B cell (primary cell): ENCODE data around the gene NMT1. TPM values are rescaled to one million over a fixed set of nuclear protein-coding genes. Genes with fewer than 3 reads are reported as not detected.

Source experiments
- ATAC-seq: fragments of 200-7000 bp; cut with Tn5 transposase; one replicate; pipeline ENCODE4 v1.10.0; 2021; ENCODE audit warnings: low read depth, mild to moderate bottlenecking, moderate number of reproducible peaks, moderate library complexity
- CTCF ChIA-PET: fragments of 350-600 bp; sonication (Branson Sonifier 250); formaldehyde crosslinking; loops from one replicate; lab custom pipeline; 2021; ENCODE audit warnings: antibody characterized with exemption, inconsistent platforms; lab: Charles Lee
- POLR2A ChIA-PET: fragments of 350-600 bp; sonication (Branson Sonifier 250); formaldehyde crosslinking; loops from one replicate; lab custom pipeline; 2021; ENCODE audit warnings: antibody characterized with exemption; lab: Charles Lee
- DNase-seq: peaks from one replicate; pipeline ENCODE4 v3.0.0; 2013
- H2AFZ ChIP-seq: 2 replicates; pipeline ENCODE4 v1.6.1; 2012; ENCODE audit warnings: mild to moderate bottlenecking, low read depth, low read length; ENCODE audit not compliant: insufficient read depth, poor library complexity, severe bottlenecking
- H3K27ac ChIP-seq, 2 donors: 1 replicate in 1 of 2; 2 replicates in 1 of 2; pipeline ENCODE4 v1.5.1; 2012 to 2013; ENCODE audit warnings: low read length in 2 of 2, mild to moderate bottlenecking in 2 of 2, moderate library complexity in 1 of 2
- H3K27me3 ChIP-seq, 4 experiments: fragments of 200-600 bp in 1 of 4; sonication (generic) in 1 of 4; replicated peaks in 1 of 4; 1 replicate in 2 of 4; 2 replicates in 2 of 4; pipeline versions ENCODE4 v1.6.1 to v1.7.0; 2013 to 2016; ENCODE audit warnings: low read length in 3 of 4, mild to moderate bottlenecking in 2 of 4, mixed read lengths in 1 of 4, moderate library complexity in 1 of 4; ENCODE audit not compliant: insufficient read depth in 4 of 4, control insufficient read depth in 3 of 4; ENCODE audit errors: control extremely low read depth in 1 of 4
- H3K36me3 ChIP-seq, 2 experiments: replicated peaks in 1 of 2; 1 replicate in 1 of 2; 2 replicates in 1 of 2; pipeline versions ENCODE4 v1.6.1 to v1.7.1; 2013; ENCODE audit warnings: low read length in 1 of 2; ENCODE audit not compliant: insufficient read depth in 2 of 2, control insufficient read depth in 1 of 2; ENCODE audit errors: control extremely low read depth in 1 of 2, extremely low read depth in 1 of 2
- H3K4me1 ChIP-seq, 2 donors: fragments of 200-600 bp in 1 of 2; sonication (generic) in 1 of 2; 1 replicate in 1 of 2; 2 replicates in 1 of 2; pipeline versions ENCODE4 v1.5.1 to v1.6.1; 2013 to 2017; ENCODE audit warnings: low read length in 2 of 2; ENCODE audit not compliant: control insufficient read depth in 2 of 2, insufficient read depth in 2 of 2
- H3K4me2 ChIP-seq: replicated peaks from 2 replicates; pipeline ENCODE3; 2012; ENCODE audit warnings: mild to moderate bottlenecking, low read depth, low read length; ENCODE audit not compliant: poor library complexity, severe bottlenecking
- H3K4me3 ChIP-seq, 5 experiments: fragments of 200-600 bp in 1 of 5; sonication (generic) in 1 of 5; 1 replicate in 3 of 5; 2 replicates in 2 of 5; pipeline versions ENCODE4 v1.5.1 to v1.7.0; 2011 to 2016; ENCODE audit warnings: low read length in 4 of 5, mild to moderate bottlenecking in 4 of 5, low read depth in 2 of 5, control low read depth in 1 of 5, moderate library complexity in 1 of 5; ENCODE audit not compliant: insufficient read depth in 1 of 5; ENCODE audit errors: control extremely low read depth in 1 of 5, extremely low read depth in 1 of 5
- H3K79me2 ChIP-seq: fragments of 200-600 bp; sonication (generic); one replicate; pipeline ENCODE4 v1.6.0; 2016; ENCODE audit warnings: low read length; ENCODE audit not compliant: control insufficient read depth, insufficient read depth
- H3K9ac ChIP-seq: fragments of 200-600 bp; sonication (generic); 2 replicates; pipeline ENCODE4 v1.6.1; 2017; ENCODE audit warnings: mild to moderate bottlenecking, low read length, moderate library complexity
- H3K9me3 ChIP-seq, 3 donors: one replicate each; pipeline versions ENCODE4 v1.6.1 to v1.7.1; 2013; ENCODE audit warnings: low read length in 2 of 3; ENCODE audit not compliant: control insufficient read depth in 2 of 3, insufficient read depth in 1 of 3; ENCODE audit errors: control extremely low read depth in 1 of 3
- H4K20me1 ChIP-seq: 2 replicates; pipeline ENCODE4 v1.6.0; 2012; ENCODE audit warnings: mild to moderate bottlenecking, low read length; ENCODE audit not compliant: insufficient read depth, control insufficient read depth, poor library complexity, severe bottlenecking
- H3K27ac Mint-ChIP-seq: one replicate; pipeline ENCODE4 v1.8.0; 2021; ENCODE audit warnings: mixed read lengths
- H3K27me3 Mint-ChIP-seq: one replicate; pipeline ENCODE4 v1.8.0; 2021; ENCODE audit warnings: mixed read lengths
- H3K4me1 Mint-ChIP-seq: one replicate; pipeline ENCODE4 v1.8.0; 2021; ENCODE audit warnings: mixed read lengths
- H3K4me3 Mint-ChIP-seq: one replicate; pipeline ENCODE4 v1.8.0; 2021; ENCODE audit warnings: mixed read lengths
- H3K9me3 Mint-ChIP-seq: one replicate; pipeline ENCODE4 v1.8.0; 2022; ENCODE audit warnings: mixed read lengths; ENCODE audit not compliant: insufficient read depth
- EZH2 ChIP-seq: IDR thresholded peaks from 2 replicates; pipeline ENCODE4 v1.6.1; 2012; ENCODE audit warnings: borderline replicate concordance, low read depth, mild to moderate bottlenecking, moderate library complexity, low read length; ENCODE audit not compliant: insufficient read depth, poor library complexity, severe bottlenecking
- WGBS: methylation state at CpG from one replicate; pipeline ENCODE4 v1.1.5; 2013; ENCODE audit warnings: missing lambda C conversion rate; ENCODE audit not compliant: insufficient coverage; 5-methylcytosine and 5-hydroxymethylcytosine counted together
- intact Hi-C: fragments of 100-400 bp; cut with micrococcal nuclease; formaldehyde crosslinking; loops from one replicate; pipeline ENCODE4 v1.10.0; 2022
- polyA plus RNA-seq: library from polyadenylated mRNA; depleted of rRNA; stranded (reverse); fragments of >200 nt; gene quantifications from 2 replicates; pipeline ENCODE4 v1.2.3, GENCODE V29; 2012
- total RNA-seq, 2 donors: library from RNA; stranded (reverse); fragments of 120-200 nt in 1 of 2; gene quantifications; 1 replicate in 1 of 2; 2 replicates in 1 of 2; pipeline versions ENCODE4 v1.2.3 to v1.2.4, GENCODE V29; 2013 to 2022
- TF ChIP-seq, protein P1 (sequence below): fragments of 200-600 bp; IDR thresholded peaks from one replicate; pipeline ENCODE4 v1.8.0; 2022; ENCODE audit warnings: antibody characterized with exemption, mild to moderate bottlenecking

NMT1 gene
- total and polyA plus RNA-seq, 2 donors (not counting 1 experiment from before 2014, with no cell fraction given): 30.1 to 134 TPM

GRCh38 chr17:45098869-45099616 is 37.9 kb downstream of the NMT1 start:
- Histone ChIP-seq H3K4me1 (no peaks in the 10 kb centered on the region), H3K79me2 (peaks cover 4% of the 10 kb centered on the region), H3K4me2 (no peak overlapping the region), H3K36me3 (peaks cover 2 to 74% of the 10 kb centered on the region in 2 experiments), H2AFZ (no peak overlapping the region), H3K4me3 (no peak overlapping the region), H3K9me3 (no peaks in the 10 kb centered on the region), H4K20me1 (peaks cover 5% of the 10 kb centered on the region), H3K9ac (no peak overlapping the region), H3K27me3 (no peaks in the 10 kb centered on the region), H3K27ac (no peak overlapping the region)
- Mint-ChIP-seq H3K9me3 (no peaks in the 10 kb centered on the region), H3K27me3 (no peaks in the 10 kb centered on the region), H3K4me3 (no peak overlapping the region), H3K27ac (peak overlapping the region; percentile 6), H3K4me1 (peaks cover 7% of the 10 kb centered on the region)
- intact Hi-C loops: loop anchor here (1.0 kb wide), 2 partner anchors 29 to 324 kb away; no protein-coding TSS in a partner anchor
- peak; percentile 78 for DNase-seq
- ChIA-PET CTCF (interaction anchor here (0.6 to 5.2 kb wide), 34 partner anchors 9 to 326 kb away, joined by 3 to 62 read pairs (median 4); partner anchors contain the start of genes NMT1 and PLCD3), POLR2A (interaction anchor here (1.0 kb wide), 1 partner anchor 149 kb away, joined by 3 read pairs; no protein-coding TSS in a partner anchor)
- TF ChIP-seq EZH2: no peak
- TF ChIP-seq, protein P1, sequence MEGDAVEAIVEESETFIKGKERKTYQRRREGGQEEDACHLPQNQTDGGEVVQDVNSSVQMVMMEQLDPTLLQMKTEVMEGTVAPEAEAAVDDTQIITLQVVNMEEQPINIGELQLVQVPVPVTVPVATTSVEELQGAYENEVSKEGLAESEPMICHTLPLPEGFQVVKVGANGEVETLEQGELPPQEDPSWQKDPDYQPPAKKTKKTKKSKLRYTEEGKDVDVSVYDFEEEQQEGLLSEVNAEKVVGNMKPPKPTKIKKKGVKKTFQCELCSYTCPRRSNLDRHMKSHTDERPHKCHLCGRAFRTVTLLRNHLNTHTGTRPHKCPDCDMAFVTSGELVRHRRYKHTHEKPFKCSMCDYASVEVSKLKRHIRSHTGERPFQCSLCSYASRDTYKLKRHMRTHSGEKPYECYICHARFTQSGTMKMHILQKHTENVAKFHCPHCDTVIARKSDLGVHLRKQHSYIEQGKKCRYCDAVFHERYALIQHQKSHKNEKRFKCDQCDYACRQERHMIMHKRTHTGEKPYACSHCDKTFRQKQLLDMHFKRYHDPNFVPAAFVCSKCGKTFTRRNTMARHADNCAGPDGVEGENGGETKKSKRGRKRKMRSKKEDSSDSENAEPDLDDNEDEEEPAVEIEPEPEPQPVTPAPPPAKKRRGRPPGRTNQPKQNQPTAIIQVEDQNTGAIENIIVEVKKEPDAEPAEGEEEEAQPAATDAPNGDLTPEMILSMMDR: peak; percentile 88
- WGBS: 76% methylated on average over 8 of the region's 9 CpGs
- peak; percentile 84 for ATAC-seq

DNA sequence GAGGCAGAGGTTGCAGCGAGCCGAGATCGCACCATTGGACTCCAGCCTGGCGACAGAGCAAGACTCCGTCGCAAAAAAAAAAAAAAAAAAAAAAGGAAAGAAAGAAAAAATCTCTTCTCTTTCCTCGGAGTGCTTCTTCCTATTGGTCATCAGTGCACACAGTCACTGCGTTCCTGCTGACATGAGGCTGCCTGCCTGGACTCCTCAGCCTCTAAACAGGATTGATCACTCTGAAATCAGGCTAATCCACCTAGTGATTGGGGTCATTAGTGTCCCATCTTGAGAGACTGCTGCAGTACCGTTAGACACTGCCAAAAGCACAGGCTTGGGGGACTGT is 40.4 kb downstream of the NMT1 start:
- H3K36me3 ChIP-seq: peaks cover 3 to 83% of the 10 kb centered on the region in 2 experiments
- no peak overlapping the region for H3K4me3 ChIP-seq
- Mint-ChIP-seq H3K9me3 (no peaks in the 10 kb centered on the region), H3K27ac (no peak overlapping the region), H3K27me3 (no peaks in the 10 kb centered on the region), H3K4me1 (peaks cover 5% of the 10 kb centered on the region), H3K4me3 (no peak overlapping the region)
- CTCF ChIA-PET: interaction anchor here (0.7 kb wide), 1 partner anchor 8 kb away, joined by 3 read pairs; no protein-coding TSS in a partner anchor
- no peak for TF ChIP-seq EZH2
- TF ChIP-seq, protein P1: no peak
- H3K9me3 ChIP-seq: no peaks in the 10 kb centered on the region
- no peak overlapping the region for H3K27ac ChIP-seq
- H3K79me2 ChIP-seq: peaks cover 4% of the 10 kb centered on the region
- no peaks in the 10 kb centered on the region for H3K4me1 ChIP-seq
- intact Hi-C loops: no loop called here
- WGBS: 98% methylated on average over 7 of the region's 9 CpGs
- H3K4me2 ChIP-seq: no peak overlapping the region
- ATAC-seq (no peak), DNase-seq (no peak)
- no peak overlapping the region for H2AFZ ChIP-seq
- H3K27me3 ChIP-seq: no peaks in the 10 kb centered on the region
- POLR2A ChIA-PET: no interaction called here
- H3K9ac ChIP-seq: no peak overlapping the region
- H4K20me1 ChIP-seq: no peaks in the 10 kb centered on the region
